PC-3 (cell line): ENCODE data around the gene PARVA.

Experiments used
- CTCF ChIP-seq: fragments of 300-600 bp; sonication (generic); conservative IDR thresholded peaks from 2 replicates; pipeline ENCODE4 v1.5.1; 2017; ENCODE audit warnings: antibody characterized with exemption, low read depth, mild to moderate bottlenecking, low read length
- EZH2 ChIP-seq: fragments of 300-600 bp; sonication (generic); IDR thresholded peaks from one replicate; pipeline ENCODE4 v1.6.1; 2017; ENCODE audit warnings: antibody characterized with exemption, mild to moderate bottlenecking, low read length; ENCODE audit not compliant: unreplicated experiment
- EZH2phosphoT487 ChIP-seq: fragments of 300-600 bp; sonication (generic); IDR thresholded peaks from 2 replicates; pipeline ENCODE4 v1.6.1; 2018; ENCODE audit warnings: mild to moderate bottlenecking, antibody characterized with exemption, low read length, borderline replicate concordance

GRCh38 chr11:12459374-12459773, 82.0 kb downstream of the PARVA start:
- TF ChIP-seq CTCF (no peak), EZH2 (no peak), EZH2phosphoT487 (no peak)
